Keratinocyte (primary cell): ENCODE measurements around the gene CEACAM19. TPM values are rescaled to one million over a fixed set of nuclear protein-coding genes. Genes with fewer than 3 reads are reported as not detected.

Source experiments
- DNase-seq: peaks from one replicate; pipeline ENCODE4 v3.0.0-alpha.2; 2011; ENCODE audit warnings: low read depth, missing footprints, low spot score
- FAIRE-seq: peaks from 2 replicates; lab custom pipeline; 2011; peaks lifted over from hg19 to GRCh38; lab: Jason Lieb, UNC
- H2AFZ ChIP-seq: 2 replicates; pipeline ENCODE4 v1.6.0; 2012; ENCODE audit warnings: low read length, control low read depth, inconsistent platforms; ENCODE audit not compliant: control insufficient read depth
- H3K27ac ChIP-seq: 2 replicates; pipeline ENCODE4 v1.5.1; 2011; ENCODE audit warnings: low read length; ENCODE audit not compliant: control insufficient read depth, insufficient read depth
- H3K27me3 ChIP-seq: 3 replicates; pipeline ENCODE4 v1.6.0; 2011; ENCODE audit warnings: low read length; ENCODE audit not compliant: control insufficient read depth, insufficient read depth; ENCODE audit errors: extremely low read depth
- H3K36me3 ChIP-seq, 2 experiments: 2 replicates in 1 of 2; 3 replicates in 1 of 2; pipeline ENCODE4 v1.5.1; 2011; ENCODE audit warnings: low read length in 2 of 2, mild to moderate bottlenecking in 1 of 2; ENCODE audit not compliant: control insufficient read depth in 2 of 2, insufficient read depth in 2 of 2; ENCODE audit errors: extremely low read depth in 1 of 2
- H3K4me1 ChIP-seq: 3 replicates; pipeline ENCODE4 v1.5.1; 2011; ENCODE audit warnings: low read length; ENCODE audit not compliant: control insufficient read depth, insufficient read depth; ENCODE audit errors: extremely low read depth
- H3K4me2 ChIP-seq: 3 replicates; pipeline ENCODE4 v1.6.0; 2011; ENCODE audit warnings: low read depth, low read length; ENCODE audit not compliant: control insufficient read depth, insufficient read depth; ENCODE audit errors: extremely low read depth
- H3K4me3 ChIP-seq, 3 experiments: fragments of 200-600 bp in 1 of 3; sonication (generic) in 1 of 3; 2 replicates in 2 of 3; 3 replicates in 1 of 3; pipeline ENCODE4 v1.5.1; 2011 to 2016; ENCODE audit warnings: low read length in 3 of 3, mild to moderate bottlenecking in 3 of 3, control low read depth in 2 of 3, inconsistent platforms in 1 of 3, low read depth in 1 of 3, mixed read lengths in 1 of 3, mixed run types in 1 of 3, moderate library complexity in 1 of 3; ENCODE audit not compliant: control insufficient read depth in 2 of 3, insufficient read depth in 2 of 3; ENCODE audit errors: extremely low read depth in 1 of 3
- H3K79me2 ChIP-seq: 2 replicates; pipeline ENCODE4 v1.6.0; 2012; ENCODE audit warnings: low read length; ENCODE audit not compliant: control insufficient read depth, insufficient read depth
- H3K9ac ChIP-seq: 3 replicates; pipeline ENCODE4 v1.6.0; 2011; ENCODE audit warnings: low read length; ENCODE audit not compliant: control insufficient read depth, insufficient read depth; ENCODE audit errors: extremely low read depth
- H3K9me1 ChIP-seq: 3 replicates; pipeline ENCODE4 v1.6.0; 2011; ENCODE audit warnings: low read length; ENCODE audit not compliant: control insufficient read depth, insufficient read depth; ENCODE audit errors: extremely low read depth
- H3K9me3 ChIP-seq: 2 replicates; pipeline ENCODE4 v1.5.1; 2012; ENCODE audit warnings: low read depth, low read length; ENCODE audit not compliant: control insufficient read depth
- H4K20me1 ChIP-seq: 3 replicates; pipeline ENCODE4 v1.6.0; 2011; ENCODE audit warnings: low read length; ENCODE audit not compliant: control insufficient read depth, insufficient read depth; ENCODE audit errors: extremely low read depth
- CTCF ChIP-seq, 3 experiments: IDR thresholded peaks in 1 of 3; conservative IDR thresholded peaks in 1 of 3; optimal IDR thresholded peaks in 1 of 3; 2 replicates in 2 of 3; 3 replicates in 1 of 3; pipeline versions ENCODE3 to v1.5.1; 2011; ENCODE audit warnings: low read length in 3 of 3, mild to moderate bottlenecking in 3 of 3, moderate library complexity in 2 of 3, control low read depth in 1 of 3, inconsistent platforms in 1 of 3; ENCODE audit not compliant: insufficient read depth in 2 of 3; ENCODE audit errors: extremely low read depth in 1 of 3
- EZH2 ChIP-seq: IDR thresholded peaks from one replicate; pipeline ENCODE4 v1.6.1; 2012; ENCODE audit warnings: inconsistent platforms, mild to moderate bottlenecking, low read length, moderate library complexity
- dilution Hi-C: fragments of 300-500 bp; cut with MboI; formaldehyde crosslinking; loops from one replicate; pipeline ENCODE4 v1.7.0; 2020; ENCODE audit warnings: low sequenced_read_pairs; ENCODE audit not compliant: extremely low pct_ligation_motif_present
- polyA plus RNA-seq, 5 experiments: library from polyadenylated mRNA; depleted of rRNA in 3 of 5; stranded (reverse) in 3 of 5; stranded (forward) in 1 of 5; unstranded in 1 of 5; fragments of >200 nt; gene quantifications; 1 replicate in 1 of 5; 2 replicates in 3 of 5; 3 replicates in 1 of 5; pipeline versions ENCODE4 v1.2.1 to v1.2.3, GENCODE V29; 2011 to 2012; ENCODE audit warnings: missing spikeins in 2 of 5, low read depth in 1 of 5, low replicate concordance in 1 of 5

CEACAM19 gene
- polyA plus RNA-seq, 1 donor (not counting 4 experiments of a cell fraction or from before 2014, with no cell fraction given): 3.7 TPM

DNA sequence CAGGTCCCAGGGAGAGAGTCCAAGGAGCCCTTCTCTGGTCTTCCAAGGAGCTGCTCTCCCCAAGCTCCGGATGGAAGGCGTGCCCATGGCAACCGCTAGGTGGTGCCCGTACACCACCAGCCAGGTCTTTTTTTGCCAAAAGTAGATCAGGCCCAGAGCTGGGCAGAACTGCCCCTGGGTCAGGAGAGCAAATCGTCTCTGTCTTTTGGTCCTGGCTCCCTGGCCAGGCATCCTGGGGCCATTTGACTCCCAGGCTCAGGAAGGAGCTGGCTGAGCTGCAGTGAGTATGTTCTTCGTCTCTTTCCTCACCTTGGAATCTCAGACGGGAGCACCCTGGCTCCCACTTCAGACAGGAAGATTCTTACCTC, 52.7 kb downstream of the CEACAM19 start:
- H3K4me3 ChIP-seq: no peak overlapping the region
- H3K9ac ChIP-seq: peak overlapping the region; percentile 7
- peak; percentile 93 to 97 (median 97) for TF ChIP-seq CTCF (optimal IDR thresholded peaks at IDR 0.05 in 1 of 3, IDR thresholded peaks at IDR 0.05 in 1 of 3, conservative IDR thresholded peaks at IDR 0.05 in 1 of 3; ENCODE audit: extremely low read depth in 1 of 3, insufficient read depth in 2 of 3, low read length in 3 of 3)
- no peak for TF ChIP-seq EZH2
- no peaks in the 10 kb centered on the region for H3K27me3 ChIP-seq
- no peaks in the 10 kb centered on the region for H3K36me3 ChIP-seq
- H4K20me1 ChIP-seq: no peaks in the 10 kb centered on the region
- H3K9me3 ChIP-seq: no peaks in the 10 kb centered on the region
- peak; percentile 32 for FAIRE-seq
- H3K4me2 ChIP-seq: no peak overlapping the region
- no peak overlapping the region for H3K27ac ChIP-seq
- no peak for DNase-seq
- H3K9me1 ChIP-seq: no peaks in the 10 kb centered on the region
- dilution Hi-C loops: no loop called here
- peaks cover 13% of the 10 kb centered on the region for H3K4me1 ChIP-seq
- no peaks in the 10 kb centered on the region for H3K79me2 ChIP-seq
- H2AFZ ChIP-seq: no peak overlapping the region

DNA sequence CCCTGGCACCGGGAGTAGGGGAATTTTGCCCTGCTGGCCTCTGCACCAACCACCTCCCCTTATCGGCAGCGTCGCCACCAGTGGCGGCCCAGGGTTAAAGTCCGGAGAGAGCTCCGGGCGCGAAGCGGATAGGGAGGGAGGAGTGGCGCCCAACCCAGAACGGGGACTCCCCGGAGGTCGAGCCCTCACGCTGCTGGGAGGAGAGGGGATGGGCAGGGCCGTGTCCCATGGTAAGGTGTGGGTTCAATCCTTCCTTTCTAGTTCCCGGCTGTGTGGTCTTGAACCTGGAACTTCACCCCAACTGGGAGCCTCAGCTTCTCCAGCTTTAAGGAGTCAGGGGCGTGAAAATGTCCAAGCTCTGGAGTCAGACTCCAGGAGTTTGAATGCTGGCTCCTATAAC, 54.0 kb downstream of the CEACAM19 start:
- H3K4me2 ChIP-seq: no peak overlapping the region
- H3K9me3 ChIP-seq: no peaks in the 10 kb centered on the region
- no peak for FAIRE-seq
- no peak overlapping the region for H3K27ac ChIP-seq
- dilution Hi-C loops: no loop called here
- no peaks in the 10 kb centered on the region for H3K9me1 ChIP-seq
- DNase-seq: no peak
- H3K79me2 ChIP-seq: no peaks in the 10 kb centered on the region
- peak overlapping the region; percentile 10 for H2AFZ ChIP-seq
- no peaks in the 10 kb centered on the region for H3K27me3 ChIP-seq
- H4K20me1 ChIP-seq: no peaks in the 10 kb centered on the region
- TF ChIP-seq CTCF (optimal IDR thresholded peaks at IDR 0.05 in 1 of 3, IDR thresholded peaks at IDR 0.05 in 1 of 3, conservative IDR thresholded peaks at IDR 0.05 in 1 of 3; ENCODE audit: extremely low read depth in 1 of 3, insufficient read depth in 2 of 3, low read length in 3 of 3): no peak
- TF ChIP-seq EZH2: no peak
- no peak overlapping the region for H3K9ac ChIP-seq
- no peak overlapping the region for H3K4me3 ChIP-seq
- peaks cover 13% of the 10 kb centered on the region for H3K4me1 ChIP-seq
- H3K36me3 ChIP-seq: no peaks in the 10 kb centered on the region
